DOHH2 (cell line): Measurements from ENCODE around the gene CTPS1.

ENCODE experiments used
- EZH2phosphoT487 ChIP-seq: fragments of 200-600 bp; sonication (generic); IDR thresholded peaks from 2 replicates; pipeline ENCODE4 v1.6.1; 2017; ENCODE audit warnings: borderline replicate concordance, mild to moderate bottlenecking, antibody characterized with exemption, low read length, moderate library complexity, mixed read lengths
- TF ChIP-seq, protein P1 (sequence below): fragments of 200-600 bp; sonication (generic); IDR thresholded peaks from one replicate; pipeline ENCODE4 v1.5.1; 2014; ENCODE audit warnings: antibody characterized with exemption, mild to moderate bottlenecking, low read depth, low read length; ENCODE audit not compliant: poor library complexity, severe bottlenecking

GRCh38 chr1:40952744-40953315 is 26.7 kb upstream of the CTPS1 start:
- TF ChIP-seq, protein P1, sequence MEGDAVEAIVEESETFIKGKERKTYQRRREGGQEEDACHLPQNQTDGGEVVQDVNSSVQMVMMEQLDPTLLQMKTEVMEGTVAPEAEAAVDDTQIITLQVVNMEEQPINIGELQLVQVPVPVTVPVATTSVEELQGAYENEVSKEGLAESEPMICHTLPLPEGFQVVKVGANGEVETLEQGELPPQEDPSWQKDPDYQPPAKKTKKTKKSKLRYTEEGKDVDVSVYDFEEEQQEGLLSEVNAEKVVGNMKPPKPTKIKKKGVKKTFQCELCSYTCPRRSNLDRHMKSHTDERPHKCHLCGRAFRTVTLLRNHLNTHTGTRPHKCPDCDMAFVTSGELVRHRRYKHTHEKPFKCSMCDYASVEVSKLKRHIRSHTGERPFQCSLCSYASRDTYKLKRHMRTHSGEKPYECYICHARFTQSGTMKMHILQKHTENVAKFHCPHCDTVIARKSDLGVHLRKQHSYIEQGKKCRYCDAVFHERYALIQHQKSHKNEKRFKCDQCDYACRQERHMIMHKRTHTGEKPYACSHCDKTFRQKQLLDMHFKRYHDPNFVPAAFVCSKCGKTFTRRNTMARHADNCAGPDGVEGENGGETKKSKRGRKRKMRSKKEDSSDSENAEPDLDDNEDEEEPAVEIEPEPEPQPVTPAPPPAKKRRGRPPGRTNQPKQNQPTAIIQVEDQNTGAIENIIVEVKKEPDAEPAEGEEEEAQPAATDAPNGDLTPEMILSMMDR: peak; percentile 18
- TF ChIP-seq EZH2phosphoT487: no peak
